ENCODE measurements around the gene CRYGA.
"Not testable (repeated sequence)": the region's sequence is repeated elsewhere in the genome, so short reads cannot be mapped to it uniquely, and the experiment has no call there.

The CRYGA gene

DNA sequence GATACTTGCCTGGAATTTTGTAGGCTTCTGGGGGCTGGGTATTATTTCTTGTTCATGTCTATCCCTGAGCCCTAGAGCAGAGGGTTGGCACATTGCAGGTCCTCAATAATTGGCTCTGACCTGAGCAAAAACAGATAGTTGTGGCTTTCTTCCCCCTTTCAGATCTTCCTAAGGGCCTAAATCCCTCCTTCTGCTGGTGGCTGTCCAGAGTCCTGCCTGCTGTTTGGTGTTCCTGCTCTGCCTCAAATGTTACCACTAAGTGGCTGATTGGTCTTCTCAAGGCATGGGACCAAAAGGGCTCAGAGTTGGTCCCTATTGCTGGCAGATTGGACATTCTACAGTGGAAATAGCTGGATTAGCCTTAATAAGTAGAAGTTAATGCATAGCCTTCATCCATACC is 16.4 kb downstream of the CRYGA start:
- TF ChIP-seq POLR2AphosphoS5 (IDR thresholded peaks at IDR 0.05; ENCODE audit: low read depth, low read length) (no peak), PAX5 (IDR thresholded peaks at IDR 0.05; ENCODE audit: insufficient read depth, low read length, severe bottlenecking) (no peak), TAF1 (IDR thresholded peaks at IDR 0.05; ENCODE audit: low read depth, low read length) (no peak), POU2F2 (IDR thresholded peaks at IDR 0.05; ENCODE audit: low read depth, low read length) (no peak)
- no peak for DNase-seq (ENCODE audit: insufficient read length, low spot score)
- FAIRE-seq = no peak

GRCh38 chr2:208146006-208146405 is 17.4 kb downstream of the CRYGA start, which contains the start of gene CRYGB:
TSS of gene CRYGB (minus strand) at chr2:208146158. CDS start at chr2:208146120, 38 bp downstream.
- no peak for FAIRE-seq
- no peak for DNase-seq (ENCODE audit: insufficient read length, low spot score)
- TF ChIP-seq POLR2AphosphoS5 (IDR thresholded peaks at IDR 0.05; ENCODE audit: low read depth, low read length) (no peak), SPI1 (IDR thresholded peaks at IDR 0.05; ENCODE audit: low read depth, low read length) (no peak), PAX5 (IDR thresholded peaks at IDR 0.05; ENCODE audit: insufficient read depth, low read length, severe bottlenecking) (no peak), TAF1 (IDR thresholded peaks at IDR 0.05; ENCODE audit: low read depth, low read length) (no peak), POLR2A (IDR thresholded peaks at IDR 0.05; ENCODE audit: low read depth, low read length) (no peak), POU2F2 (IDR thresholded peaks at IDR 0.05; ENCODE audit: low read depth, low read length) (no peak)

GRCh38 chr2:208142925-208143799 is 20.2 kb downstream of the CRYGA start:
- DNase-seq (ENCODE audit: insufficient read length, low spot score) = no peak
- no peak for TF ChIP-seq POU2F2 (IDR thresholded peaks at IDR 0.05; ENCODE audit: low read depth, low read length)
- FAIRE-seq = no peak

GRCh38 chr2:208142240-208142924 is 21.0 kb downstream of the CRYGA start:
- FAIRE-seq = no peak
- TF ChIP-seq SPI1 (IDR thresholded peaks at IDR 0.05; ENCODE audit: low read depth, low read length) (no peak), POLR2A (IDR thresholded peaks at IDR 0.05; ENCODE audit: low read depth, low read length) (no peak), POLR2AphosphoS5 (IDR thresholded peaks at IDR 0.05; ENCODE audit: low read depth, low read length) (no peak), TAF1 (IDR thresholded peaks at IDR 0.05; ENCODE audit: low read depth, low read length) (no peak), PAX5 (IDR thresholded peaks at IDR 0.05; ENCODE audit: insufficient read depth, low read length, severe bottlenecking) (no peak), POU2F2 (IDR thresholded peaks at IDR 0.05; ENCODE audit: low read depth, low read length) (no peak)
- no peak for DNase-seq (ENCODE audit: insufficient read length, low spot score)

- no peak for FAIRE-seq
- no peak for DNase-seq (ENCODE audit: insufficient read length, low spot score)
- TF ChIP-seq POLR2A (IDR thresholded peaks at IDR 0.05; ENCODE audit: low read depth, low read length) = no peak
- TF ChIP-seq POLR2AphosphoS5 (IDR thresholded peaks at IDR 0.05; ENCODE audit: low read depth, low read length) = no peak
- no peak for TF ChIP-seq PAX5 (IDR thresholded peaks at IDR 0.05; ENCODE audit: insufficient read depth, low read length, severe bottlenecking)
- no peak for TF ChIP-seq TAF1 (IDR thresholded peaks at IDR 0.05; ENCODE audit: low read depth, low read length)
- TF ChIP-seq SPI1 (IDR thresholded peaks at IDR 0.05; ENCODE audit: low read depth, low read length) = no peak
- no peak for TF ChIP-seq POU2F2 (IDR thresholded peaks at IDR 0.05; ENCODE audit: low read depth, low read length)
These were observed 23.9 kb downstream of the CRYGA start for GRCh38 chr2:208139447-208139846.

- not testable (repeated sequence) for FAIRE-seq; DNase-seq (ENCODE audit: insufficient read length, low spot score)
These were observed 25.1 kb downstream of the CRYGA start for GRCh38 chr2:208138334-208138733.

DNA sequence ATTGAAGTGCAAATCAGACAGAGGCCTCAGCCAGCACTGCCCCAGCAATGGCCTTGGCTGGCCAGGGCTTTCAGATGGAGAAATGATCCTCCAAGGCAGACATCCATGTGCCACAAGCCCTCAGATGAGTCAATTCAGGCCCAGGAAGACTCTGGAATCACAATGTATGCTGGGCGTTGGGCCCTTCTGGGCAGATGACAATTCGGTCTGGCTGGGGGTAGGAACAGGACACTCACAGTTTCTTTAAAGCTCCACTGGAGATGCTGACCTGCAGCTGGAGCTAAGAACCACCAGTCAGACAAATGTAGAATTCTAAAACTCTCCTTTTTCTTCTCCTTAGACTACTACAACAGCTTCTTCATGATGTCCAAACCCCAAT is 26.7 kb downstream of the CRYGA start:
- TF ChIP-seq POLR2A (IDR thresholded peaks at IDR 0.05; ENCODE audit: low read depth, low read length) (no peak), SPI1 (IDR thresholded peaks at IDR 0.05; ENCODE audit: low read depth, low read length) (no peak), POU2F2 (IDR thresholded peaks at IDR 0.05; ENCODE audit: low read depth, low read length) (no peak), PAX5 (IDR thresholded peaks at IDR 0.05; ENCODE audit: insufficient read depth, low read length, severe bottlenecking) (no peak), TAF1 (IDR thresholded peaks at IDR 0.05; ENCODE audit: low read depth, low read length) (no peak), POLR2AphosphoS5 (IDR thresholded peaks at IDR 0.05; ENCODE audit: low read depth, low read length) (no peak)
- no peak for FAIRE-seq

DNA sequence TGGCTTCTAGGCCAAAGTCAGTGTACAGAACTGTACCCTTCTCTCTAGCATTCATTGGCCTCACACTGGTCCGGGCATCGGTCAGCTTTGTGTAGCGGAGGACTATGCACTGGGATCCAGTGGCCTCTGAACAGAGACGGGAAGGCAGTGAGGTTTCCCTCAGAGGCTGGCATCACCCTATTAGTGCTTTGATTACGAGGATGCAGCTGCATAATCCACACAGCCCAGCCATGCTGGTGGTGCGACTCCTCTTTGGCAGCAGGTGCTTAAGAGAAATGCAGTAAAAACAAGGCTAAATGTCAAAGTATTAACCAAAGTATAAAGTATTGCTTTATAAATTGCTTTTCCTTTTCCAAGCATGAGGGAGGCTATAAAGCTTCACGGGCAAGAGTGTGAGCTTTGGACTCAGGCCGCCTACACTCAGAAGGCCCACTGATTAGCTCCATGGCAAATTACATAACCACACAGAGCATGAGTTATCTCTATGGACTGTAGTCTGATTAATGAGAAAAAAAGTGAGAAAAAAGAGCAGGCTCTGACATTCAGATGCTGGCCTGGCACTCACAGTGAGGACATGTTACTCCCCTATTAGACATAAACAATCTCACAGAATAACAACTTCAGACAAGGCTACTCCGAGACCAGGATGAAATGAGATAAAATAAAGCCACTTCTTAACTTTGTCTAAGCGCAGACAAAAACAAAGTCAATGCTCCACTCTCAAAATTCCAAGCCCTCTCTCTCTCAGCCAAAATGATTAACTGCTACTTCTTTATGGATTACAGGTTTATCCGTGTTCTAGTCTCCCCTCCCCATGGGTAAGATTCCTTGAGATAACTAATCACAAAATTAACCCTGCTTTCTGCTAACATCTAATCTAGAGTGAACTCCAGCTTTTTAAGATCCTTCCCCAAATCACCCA is 27.3 kb downstream of the CRYGA start:
- TF ChIP-seq POU2F2 (IDR thresholded peaks at IDR 0.05; ENCODE audit: low read depth, low read length) (no peak), POLR2AphosphoS5 (IDR thresholded peaks at IDR 0.05; ENCODE audit: low read depth, low read length) (no peak), SPI1 (IDR thresholded peaks at IDR 0.05; ENCODE audit: low read depth, low read length) (no peak), PAX5 (IDR thresholded peaks at IDR 0.05; ENCODE audit: insufficient read depth, low read length, severe bottlenecking) (no peak), POLR2A (IDR thresholded peaks at IDR 0.05; ENCODE audit: low read depth, low read length) (no peak), TAF1 (IDR thresholded peaks at IDR 0.05; ENCODE audit: low read depth, low read length) (no peak)
- FAIRE-seq = no peak
- no peak for DNase-seq (ENCODE audit: insufficient read length, low spot score)

More for the DNA sequence above, 26.7 kb downstream of the CRYGA start:
- DNase-seq (ENCODE audit: insufficient read length, low spot score) = no peak

DNA sequence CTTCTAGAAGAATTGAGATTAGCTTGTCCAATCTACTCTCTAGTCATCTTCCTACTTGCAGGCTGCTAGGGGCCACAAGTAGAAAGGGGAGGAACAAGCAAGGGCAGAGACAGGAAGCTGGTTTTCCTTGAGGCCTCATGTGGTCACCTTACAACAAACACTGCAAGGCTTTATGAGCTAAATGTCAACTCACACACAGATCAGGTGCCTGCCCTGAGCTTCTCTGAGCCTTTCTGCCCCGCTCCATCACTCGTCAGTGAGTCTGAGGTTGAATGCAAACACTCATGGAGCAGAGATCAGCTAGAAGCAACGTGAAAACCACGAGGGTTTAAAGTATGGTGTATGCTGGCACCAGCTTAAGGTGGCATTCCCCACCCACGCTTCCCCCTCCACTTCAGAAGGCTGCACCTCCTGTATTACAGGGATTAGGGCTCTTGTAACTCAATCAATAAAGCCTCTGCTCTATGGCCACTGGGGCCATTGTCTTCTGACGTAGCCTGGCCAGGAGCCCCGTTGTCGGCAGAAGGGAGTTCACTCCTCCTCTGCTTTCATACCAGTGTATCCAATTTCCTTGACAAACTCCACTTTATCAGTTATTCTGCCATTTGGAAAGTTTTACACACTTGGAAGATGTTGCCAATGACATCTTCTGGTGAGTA is 28.3 kb downstream of the CRYGA start:
- TF ChIP-seq SPI1 (IDR thresholded peaks at IDR 0.05; ENCODE audit: low read depth, low read length) (no peak), POLR2A (IDR thresholded peaks at IDR 0.05; ENCODE audit: low read depth, low read length) (no peak), POU2F2 (IDR thresholded peaks at IDR 0.05; ENCODE audit: low read depth, low read length) (no peak), TAF1 (IDR thresholded peaks at IDR 0.05; ENCODE audit: low read depth, low read length) (no peak), POLR2AphosphoS5 (IDR thresholded peaks at IDR 0.05; ENCODE audit: low read depth, low read length) (no peak)
- FAIRE-seq (no peak), DNase-seq (ENCODE audit: insufficient read length, low spot score) (no peak)
